GM12878 (cell line): ENCODE data around the gene DST.

Experiments used
- CHD2 ChIP-seq: IDR thresholded peaks from 2 replicates; pipeline ENCODE4 v1.6.1; 2011; ENCODE audit warnings: low read depth, low read length, improper control_type of control experiment, borderline replicate concordance
- EZH2 ChIP-seq: IDR thresholded peaks from 2 replicates; pipeline ENCODE4 v1.6.1; 2012; ENCODE audit warnings: low read depth, mild to moderate bottlenecking, control low read depth, inconsistent platforms, low read length, borderline replicate concordance; ENCODE audit not compliant: control insufficient read depth
- NRF1 ChIP-seq: conservative IDR thresholded peaks from 2 replicates; pipeline ENCODE4 v1.6.1; 2011; ENCODE audit warnings: mild to moderate bottlenecking, low read depth, low read length, improper control_type of control experiment
- PBX3 ChIP-seq: IDR thresholded peaks from 2 replicates; pipeline ENCODE4 v1.6.1; 2011; ENCODE audit warnings: mild to moderate bottlenecking, low read depth, low read length, moderate library complexity; ENCODE audit not compliant: insufficient replicate concordance
- RAD21 ChIP-seq: IDR thresholded peaks from 2 replicates; pipeline ENCODE4 v1.6.1; 2011; ENCODE audit warnings: mild to moderate bottlenecking, low read depth, low read length, moderate library complexity; ENCODE audit not compliant: insufficient read depth
- TF ChIP-seq, protein P1 (sequence below), 3 experiments: IDR thresholded peaks in 2 of 3; conservative IDR thresholded peaks in 1 of 3; 2 replicates each; pipeline ENCODE4 v1.5.1; 2011; ENCODE audit warnings: low read depth in 3 of 3, low read length in 3 of 3, mild to moderate bottlenecking in 3 of 3, control low read depth in 2 of 3, moderate library complexity in 2 of 3, inconsistent platforms in 1 of 3, mixed read lengths in 1 of 3; ENCODE audit not compliant: control insufficient read depth in 2 of 3, insufficient read depth in 1 of 3; ENCODE audit errors: extremely low read depth in 1 of 3

DNA sequence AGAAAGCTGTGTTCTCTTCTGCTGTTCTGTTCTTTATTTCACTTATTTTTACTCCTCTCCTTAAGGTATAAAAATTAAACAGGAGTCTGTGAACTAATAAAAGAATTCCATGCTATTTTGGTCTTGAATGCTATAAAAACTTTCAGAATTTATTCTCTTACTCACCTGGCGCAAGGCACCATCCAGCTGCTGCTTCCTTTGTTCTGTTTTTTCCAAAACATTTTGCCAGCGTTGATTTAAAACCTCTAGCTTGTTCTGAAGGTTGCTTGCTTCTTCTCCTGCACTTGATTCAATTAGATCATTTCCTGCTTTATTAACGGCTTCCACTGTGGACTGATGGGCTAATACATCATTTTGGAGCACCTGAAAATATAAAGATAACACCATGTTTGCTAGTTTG lies 145.0 kb downstream of the DST start:
- no peak for TF ChIP-seq NRF1
- no peak for TF ChIP-seq CHD2
- no peak for TF ChIP-seq EZH2
- TF ChIP-seq RAD21, result no peak
- TF ChIP-seq, protein P1, sequence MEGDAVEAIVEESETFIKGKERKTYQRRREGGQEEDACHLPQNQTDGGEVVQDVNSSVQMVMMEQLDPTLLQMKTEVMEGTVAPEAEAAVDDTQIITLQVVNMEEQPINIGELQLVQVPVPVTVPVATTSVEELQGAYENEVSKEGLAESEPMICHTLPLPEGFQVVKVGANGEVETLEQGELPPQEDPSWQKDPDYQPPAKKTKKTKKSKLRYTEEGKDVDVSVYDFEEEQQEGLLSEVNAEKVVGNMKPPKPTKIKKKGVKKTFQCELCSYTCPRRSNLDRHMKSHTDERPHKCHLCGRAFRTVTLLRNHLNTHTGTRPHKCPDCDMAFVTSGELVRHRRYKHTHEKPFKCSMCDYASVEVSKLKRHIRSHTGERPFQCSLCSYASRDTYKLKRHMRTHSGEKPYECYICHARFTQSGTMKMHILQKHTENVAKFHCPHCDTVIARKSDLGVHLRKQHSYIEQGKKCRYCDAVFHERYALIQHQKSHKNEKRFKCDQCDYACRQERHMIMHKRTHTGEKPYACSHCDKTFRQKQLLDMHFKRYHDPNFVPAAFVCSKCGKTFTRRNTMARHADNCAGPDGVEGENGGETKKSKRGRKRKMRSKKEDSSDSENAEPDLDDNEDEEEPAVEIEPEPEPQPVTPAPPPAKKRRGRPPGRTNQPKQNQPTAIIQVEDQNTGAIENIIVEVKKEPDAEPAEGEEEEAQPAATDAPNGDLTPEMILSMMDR (IDR thresholded peaks at IDR 0.05 in 2 of 3, conservative IDR thresholded peaks at IDR 0.05 in 1 of 3; ENCODE audit: control insufficient read depth in 2 of 3, extremely low read depth in 1 of 3, insufficient read depth in 1 of 3, low read depth in 3 of 3, low read length in 3 of 3), result no peak
- TF ChIP-seq PBX3, result no peak
